Measurements from ENCODE around the gene ADD2.

DNA sequence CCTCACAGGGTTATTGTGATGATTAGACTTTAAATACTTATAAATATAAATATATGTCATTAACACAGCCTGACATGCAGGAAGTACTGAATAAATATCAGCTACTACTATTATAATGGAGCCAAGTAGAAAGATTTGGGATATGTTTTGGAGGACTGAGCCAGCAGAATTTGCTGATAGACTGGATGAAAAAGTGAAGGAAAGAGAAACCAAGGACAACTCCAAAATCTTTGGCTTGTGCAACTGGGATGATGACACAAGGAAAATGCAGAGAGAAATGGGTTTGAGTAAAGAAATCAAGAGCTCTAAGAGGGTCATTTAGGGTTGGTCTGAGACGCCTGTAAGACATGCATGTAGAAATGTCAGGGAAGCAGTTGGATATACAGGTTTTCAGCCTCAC, 15.6 kb downstream of the ADD2 start:
- TF ChIP-seq, protein P1, sequence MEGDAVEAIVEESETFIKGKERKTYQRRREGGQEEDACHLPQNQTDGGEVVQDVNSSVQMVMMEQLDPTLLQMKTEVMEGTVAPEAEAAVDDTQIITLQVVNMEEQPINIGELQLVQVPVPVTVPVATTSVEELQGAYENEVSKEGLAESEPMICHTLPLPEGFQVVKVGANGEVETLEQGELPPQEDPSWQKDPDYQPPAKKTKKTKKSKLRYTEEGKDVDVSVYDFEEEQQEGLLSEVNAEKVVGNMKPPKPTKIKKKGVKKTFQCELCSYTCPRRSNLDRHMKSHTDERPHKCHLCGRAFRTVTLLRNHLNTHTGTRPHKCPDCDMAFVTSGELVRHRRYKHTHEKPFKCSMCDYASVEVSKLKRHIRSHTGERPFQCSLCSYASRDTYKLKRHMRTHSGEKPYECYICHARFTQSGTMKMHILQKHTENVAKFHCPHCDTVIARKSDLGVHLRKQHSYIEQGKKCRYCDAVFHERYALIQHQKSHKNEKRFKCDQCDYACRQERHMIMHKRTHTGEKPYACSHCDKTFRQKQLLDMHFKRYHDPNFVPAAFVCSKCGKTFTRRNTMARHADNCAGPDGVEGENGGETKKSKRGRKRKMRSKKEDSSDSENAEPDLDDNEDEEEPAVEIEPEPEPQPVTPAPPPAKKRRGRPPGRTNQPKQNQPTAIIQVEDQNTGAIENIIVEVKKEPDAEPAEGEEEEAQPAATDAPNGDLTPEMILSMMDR (IDR thresholded peaks at IDR 0.05; ENCODE audit: low read depth, low read length): no peak
- TF ChIP-seq, protein P2, sequence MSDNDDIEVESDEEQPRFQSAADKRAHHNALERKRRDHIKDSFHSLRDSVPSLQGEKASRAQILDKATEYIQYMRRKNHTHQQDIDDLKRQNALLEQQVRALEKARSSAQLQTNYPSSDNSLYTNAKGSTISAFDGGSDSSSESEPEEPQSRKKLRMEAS (IDR thresholded peaks at IDR 0.05; ENCODE audit: low read depth, low read length): no peak
- TF ChIP-seq POLR2A (IDR thresholded peaks at IDR 0.05; ENCODE audit: extremely low read depth, insufficient read length): no peak

Data from NB4 (cell line).